Measurements from ENCODE around the gene GPRC5B.

DNA sequence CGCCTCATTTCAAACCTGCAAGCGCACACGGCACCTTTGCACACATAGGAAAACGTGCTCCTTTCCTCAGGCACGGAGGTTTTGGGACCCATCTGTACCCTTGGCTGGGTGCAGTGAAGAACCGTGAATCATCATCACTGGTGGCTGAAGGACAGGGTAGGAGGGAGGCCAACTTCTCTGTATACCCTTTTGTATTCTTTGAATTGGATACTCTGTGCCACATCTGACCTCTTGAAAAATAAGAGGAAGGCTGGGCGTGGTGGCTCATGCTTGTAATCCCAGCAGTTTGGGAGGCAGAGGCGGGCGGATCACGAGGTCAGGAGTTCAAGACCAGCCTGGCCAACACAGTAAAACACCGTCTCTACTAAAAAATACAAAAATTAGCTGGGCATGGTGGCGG lies 11.7 kb downstream of the GPRC5B start:
- TF ChIP-seq POLR2AphosphoS5 (IDR thresholded peaks at IDR 0.05) (no peak), CTCF (IDR thresholded peaks at IDR 0.05) (no peak), POLR2A (IDR thresholded peaks at IDR 0.05; ENCODE audit: low read depth) (no peak)
